Ecto neural progenitor cell (in vitro differentiated cells): ENCODE results near the gene CTSW.
"Not testable (repeated sequence)": the region's sequence is repeated elsewhere in the genome, so short reads cannot be mapped to it uniquely, and the experiment has no call there.

ENCODE experiments used
- DNase-seq: peaks from one replicate; pipeline ENCODE4 v3.0.0-alpha.2; 2018; ENCODE audit warnings: low spot score

CTSW gene

GRCh38 chr11:65879617-65880016, at the start of gene CTSW:
CTSW (plus strand) TSS chr11:65879837; CDS start chr11:65879855, 18 bp downstream.
- DNase-seq: no peak

- DNase-seq: not testable (repeated sequence)
Measured at GRCh38 chr11:65832231-65832630, 47.4 kb upstream of the CTSW start.

- peak; percentile 98 for DNase-seq
Measured at GRCh38 chr11:65833297-65834030, 46.2 kb upstream of the CTSW start, which contains the start of gene SNX32. SNX32 (plus strand) TSS chr11:65833963; CDS start chr11:65834066, 103 bp downstream.

GRCh38 chr11:65834202-65834601, 45.4 kb upstream of the CTSW start:
- no peak for DNase-seq

- DNase-seq: no peak
Measured at GRCh38 chr11:65842144-65842543, 37.5 kb upstream of the CTSW start.

GRCh38 chr11:65843811-65844210, 35.8 kb upstream of the CTSW start:
- no peak for DNase-seq

- DNase-seq: no peak
Measured at GRCh38 chr11:65844231-65844872, 35.3 kb upstream of the CTSW start.

GRCh38 chr11:65847746-65848145, 31.9 kb upstream of the CTSW start:
- DNase-seq: no peak

GRCh38 chr11:65848693-65849092, 30.9 kb upstream of the CTSW start:
- DNase-seq: not testable (repeated sequence)

GRCh38 chr11:65849366-65849765, 30.3 kb upstream of the CTSW start:
- DNase-seq: no peak

- DNase-seq: no peak
Measured at GRCh38 chr11:65849771-65850216, 29.8 kb upstream of the CTSW start.

GRCh38 chr11:65850217-65851082, 29.2 kb upstream of the CTSW start:
- DNase-seq: no peak

GRCh38 chr11:65851083-65851579, 28.5 kb upstream of the CTSW start:
- DNase-seq: no peak

GRCh38 chr11:65851811-65852507, 27.7 kb upstream of the CTSW start:
- no peak for DNase-seq

GRCh38 chr11:65852508-65853245, 27.0 kb upstream of the CTSW start:
- peak; percentile 34 for DNase-seq

GRCh38 chr11:65853246-65853979, 26.2 kb upstream of the CTSW start:
- DNase-seq: peak; percentile 40

- peak; percentile 40 for DNase-seq
Measured at GRCh38 chr11:65854161-65854592, 25.5 kb upstream of the CTSW start.

- DNase-seq: peak; percentile 37
Measured at GRCh38 chr11:65854852-65855837, 24.5 kb upstream of the CTSW start.

- no peak for DNase-seq
Measured at GRCh38 chr11:65855927-65856363, 23.7 kb upstream of the CTSW start.
